BJ (cell line): ENCODE data around the gene UMODL1. TPM values are rescaled to one million over a fixed set of nuclear protein-coding genes. Genes with fewer than 3 reads are reported as not detected.

Source experiments
- CTCF ChIA-PET: fragments of 350-600 bp; formaldehyde crosslinking; extraction: SDS; loops from one replicate; lab custom pipeline; 2021; ENCODE audit warnings: antibody characterized with exemption, inconsistent platforms; lab: Yijun Ruan, JAX
- POLR2A ChIA-PET: fragments of 300-600 bp; sonication (Branson Sonifier 250); formaldehyde crosslinking; extraction: SDS; loops from one replicate; lab custom pipeline; 2021; ENCODE audit warnings: antibody characterized with exemption; lab: Charles Lee
- DNase-seq: peaks from one replicate; pipeline ENCODE4 v3.0.0-alpha.2; 2011; ENCODE audit warnings: low read depth
- H3K27me3 ChIP-seq: 2 replicates; pipeline ENCODE4 v1.6.0; 2011; ENCODE audit warnings: low read length; ENCODE audit not compliant: control insufficient read depth, insufficient read depth
- H3K36me3 ChIP-seq: 2 replicates; pipeline ENCODE4 v1.5.1; 2011; ENCODE audit warnings: low read length; ENCODE audit not compliant: control insufficient read depth, insufficient read depth
- H3K4me3 ChIP-seq: 2 replicates; pipeline ENCODE4 v1.5.1; 2011; ENCODE audit warnings: low read depth, mild to moderate bottlenecking, control low read depth, low read length
- polyA plus RNA-seq: library from polyadenylated mRNA; depleted of rRNA; stranded (reverse); fragments of >200 nt; gene quantifications from 2 replicates; pipeline ENCODE4 v1.2.3, GENCODE V29; 2011
- TF ChIP-seq, protein P1 (sequence below): IDR thresholded peaks from 2 replicates; pipeline ENCODE4 v1.5.1; 2011; ENCODE audit warnings: low read depth, mild to moderate bottlenecking, control low read depth, inconsistent platforms, low read length, moderate library complexity; ENCODE audit not compliant: insufficient read depth

The UMODL1 gene
- polyA plus RNA-seq, 1 experiment: 0.04 TPM

DNA sequence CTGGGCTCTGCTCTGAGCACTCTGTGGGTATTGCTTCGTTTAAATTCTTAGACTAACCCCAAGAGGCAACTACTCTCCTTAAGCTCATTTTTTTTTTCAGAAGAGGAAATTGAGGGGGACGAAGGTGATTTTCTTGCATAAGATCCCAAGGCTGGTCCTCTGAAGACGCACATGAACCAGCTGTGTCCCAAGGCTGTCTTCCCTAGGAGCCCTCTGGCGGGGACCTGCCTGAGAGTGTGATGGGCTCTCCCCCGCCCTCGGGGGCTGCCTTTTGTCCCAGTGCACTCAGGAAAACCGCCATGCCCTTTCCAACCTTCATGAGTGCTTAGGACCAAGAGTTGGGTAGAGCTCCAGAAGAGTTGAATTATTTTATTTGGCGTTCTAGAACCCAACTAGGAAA, 21.7 kb downstream of the UMODL1 start:
- H3K27me3 ChIP-seq: peaks cover 3% of the 10 kb centered on the region
- POLR2A ChIA-PET: no interaction called here

DNA sequence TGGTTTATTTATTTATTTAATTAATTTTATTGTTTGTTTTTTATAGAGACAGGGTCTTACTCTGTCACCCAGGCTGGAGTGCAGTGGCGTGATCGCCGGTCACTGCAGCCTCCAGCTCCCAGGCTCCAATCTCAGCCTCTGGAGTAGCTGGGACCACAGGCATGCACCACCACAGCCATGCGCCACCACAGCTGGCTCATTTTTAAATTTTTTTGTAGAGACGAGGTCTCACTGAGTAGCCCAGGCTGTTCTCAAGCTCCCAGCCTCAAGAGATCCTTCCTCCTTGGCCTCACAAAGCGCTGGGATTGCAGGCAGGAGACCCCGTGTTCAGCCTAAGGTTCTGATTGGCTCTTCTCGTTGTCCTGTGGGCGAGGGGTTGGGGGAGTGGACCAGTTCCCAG, 22.1 kb downstream of the UMODL1 start:
- DNase-seq: no peak
- Histone ChIP-seq H3K27me3 (peaks cover 3% of the 10 kb centered on the region), H3K4me3 (no peak overlapping the region), H3K36me3 (no peaks in the 10 kb centered on the region)
- ChIA-PET CTCF (interaction anchor here (0.6 to 6.8 kb wide), 2 partner anchors 14 to 277 kb away, joined by 3 to 47 read pairs; no protein-coding TSS in a partner anchor), POLR2A (no interaction called here)
- TF ChIP-seq, protein P1, sequence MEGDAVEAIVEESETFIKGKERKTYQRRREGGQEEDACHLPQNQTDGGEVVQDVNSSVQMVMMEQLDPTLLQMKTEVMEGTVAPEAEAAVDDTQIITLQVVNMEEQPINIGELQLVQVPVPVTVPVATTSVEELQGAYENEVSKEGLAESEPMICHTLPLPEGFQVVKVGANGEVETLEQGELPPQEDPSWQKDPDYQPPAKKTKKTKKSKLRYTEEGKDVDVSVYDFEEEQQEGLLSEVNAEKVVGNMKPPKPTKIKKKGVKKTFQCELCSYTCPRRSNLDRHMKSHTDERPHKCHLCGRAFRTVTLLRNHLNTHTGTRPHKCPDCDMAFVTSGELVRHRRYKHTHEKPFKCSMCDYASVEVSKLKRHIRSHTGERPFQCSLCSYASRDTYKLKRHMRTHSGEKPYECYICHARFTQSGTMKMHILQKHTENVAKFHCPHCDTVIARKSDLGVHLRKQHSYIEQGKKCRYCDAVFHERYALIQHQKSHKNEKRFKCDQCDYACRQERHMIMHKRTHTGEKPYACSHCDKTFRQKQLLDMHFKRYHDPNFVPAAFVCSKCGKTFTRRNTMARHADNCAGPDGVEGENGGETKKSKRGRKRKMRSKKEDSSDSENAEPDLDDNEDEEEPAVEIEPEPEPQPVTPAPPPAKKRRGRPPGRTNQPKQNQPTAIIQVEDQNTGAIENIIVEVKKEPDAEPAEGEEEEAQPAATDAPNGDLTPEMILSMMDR: no peak

More for the DNA sequence above, 21.7 kb downstream of the UMODL1 start:
- TF ChIP-seq, protein P1: no peak
- no peak for DNase-seq
- no peak overlapping the region for H3K4me3 ChIP-seq
- CTCF ChIA-PET: interaction anchor here (0.6 kb wide), 2 partner anchors 26 to 80 kb away, joined by 3 read pairs; no protein-coding TSS in a partner anchor
- H3K36me3 ChIP-seq: no peaks in the 10 kb centered on the region

DNA sequence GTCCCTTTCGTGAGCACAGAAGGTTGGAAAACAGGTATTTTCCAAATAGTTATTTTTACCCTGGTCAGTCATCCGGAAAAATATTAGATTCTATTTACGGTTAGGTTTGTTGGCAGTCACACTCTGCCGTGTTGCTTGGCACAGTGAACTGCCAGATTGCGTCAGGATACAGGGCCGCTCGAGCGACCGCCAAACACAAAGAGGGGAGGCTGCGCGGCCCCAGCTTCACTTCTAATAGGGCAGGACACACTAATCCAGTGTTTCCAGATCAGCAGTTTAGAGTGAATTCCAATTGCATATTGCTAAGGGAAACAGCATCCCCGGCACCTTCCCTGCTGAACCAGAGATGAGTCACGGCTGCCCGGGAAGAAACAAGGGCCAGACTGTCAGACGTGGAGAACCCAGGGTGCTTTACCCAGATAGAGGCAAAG, 22.9 kb downstream of the UMODL1 start:
- DNase-seq: no peak
- TF ChIP-seq, protein P1: no peak
- POLR2A ChIA-PET: interaction anchor here (0.5 kb wide), 1 partner anchor 69 kb away, joined by 4 read pairs; no protein-coding TSS in a partner anchor
- CTCF ChIA-PET: interaction anchor here (1.1 to 6.8 kb wide), 2 partner anchors 13 to 23 kb away, joined by 3 to 47 read pairs; no protein-coding TSS in a partner anchor
- Histone ChIP-seq H3K36me3 (no peaks in the 10 kb centered on the region), H3K27me3 (peaks cover 3% of the 10 kb centered on the region), H3K4me3 (no peak overlapping the region)

DNA sequence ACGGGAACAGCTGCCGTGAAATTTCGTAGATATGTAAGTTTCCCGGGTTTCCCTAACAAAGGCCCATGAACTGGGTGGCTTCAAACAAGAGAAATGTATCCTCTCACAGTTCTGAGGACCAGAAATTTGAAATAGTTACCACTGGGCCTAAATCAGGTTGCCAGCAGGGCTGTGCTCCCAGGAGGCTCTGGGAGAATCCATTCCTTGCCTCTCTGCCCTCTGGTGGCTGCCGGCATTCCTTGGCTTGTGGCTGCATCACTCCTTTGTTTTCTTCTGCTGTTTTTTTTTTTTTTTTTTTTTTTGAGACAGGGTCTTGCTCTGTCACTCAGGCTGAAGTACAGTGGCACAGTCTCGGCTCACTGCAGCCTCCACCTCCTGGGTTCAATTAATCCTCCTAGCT, 23.7 kb downstream of the UMODL1 start:
- ChIA-PET CTCF (interaction anchor here (1.0 to 6.8 kb wide), 4 partner anchors 9 to 23 kb away, joined by 3 to 47 read pairs (median 10); no protein-coding TSS in a partner anchor), POLR2A (interaction anchor here (0.5 kb wide), 1 partner anchor 70 kb away, joined by 4 read pairs; no protein-coding TSS in a partner anchor)
- Histone ChIP-seq H3K4me3 (no peak overlapping the region), H3K36me3 (no peaks in the 10 kb centered on the region), H3K27me3 (peaks cover 3% of the 10 kb centered on the region; the same call in 1 of the 2 replicates)
- DNase-seq: no peak
- TF ChIP-seq, protein P1: no peak

DNA sequence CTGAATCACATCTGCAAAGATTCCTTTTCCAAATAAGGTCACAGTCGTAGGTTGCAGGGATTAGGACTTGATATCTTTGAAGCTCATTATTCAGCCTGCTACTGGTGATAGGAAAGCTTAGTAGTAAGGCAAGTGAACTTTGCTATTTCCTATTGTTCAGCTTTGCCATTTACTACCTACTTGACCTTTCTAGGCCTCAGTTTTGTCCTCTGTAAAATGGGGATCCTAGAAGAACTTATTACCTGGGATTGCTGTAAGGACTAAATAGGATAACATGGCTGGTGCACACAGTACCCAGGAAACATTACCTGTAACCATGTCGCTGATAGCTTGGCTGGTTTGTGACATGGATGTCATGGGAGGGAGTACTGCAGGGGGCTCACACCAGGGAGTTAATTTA, 24.5 kb downstream of the UMODL1 start:
- TF ChIP-seq, protein P1: no peak
- Histone ChIP-seq H3K36me3 (no peaks in the 10 kb centered on the region), H3K4me3 (no peak overlapping the region), H3K27me3 (peaks cover 3% of the 10 kb centered on the region; the same call in 1 of the 2 replicates)
- CTCF ChIA-PET: interaction anchor here (1.0 to 6.8 kb wide), 4 partner anchors 9 to 21 kb away, joined by 3 to 47 read pairs (median 10); no protein-coding TSS in a partner anchor
- POLR2A ChIA-PET: no interaction called here
- DNase-seq: no peak
